K562 (cell line): ENCODE results near the gene JUP. TPM values are rescaled to one million over a fixed set of nuclear protein-coding genes. Genes with fewer than 3 reads are reported as not detected.

Experiments used
- CBX3 ChIP-seq, 2 experiments: IDR thresholded peaks; 1 replicate in 1 of 2; 2 replicates in 1 of 2; pipeline ENCODE4 v1.6.1; 2012; ENCODE audit warnings: inconsistent platforms in 2 of 2, low read length in 2 of 2, borderline replicate concordance in 1 of 2, control low read depth in 1 of 2
- GABPB1 ChIP-seq: sonication (generic); formaldehyde crosslinking; IDR thresholded peaks from 2 replicates; pipeline ENCODE4 v1.8.0; 2022; ENCODE audit warnings: mild to moderate bottlenecking, missing genetic modification reagents
- MAFG ChIP-seq: fragments of 450-650 bp; conservative IDR thresholded peaks from 2 replicates; pipeline ENCODE4 v1.6.1; 2016; ENCODE audit warnings: missing genetic modification characterization, missing compliant biosample characterization
- MBD2 ChIP-seq: sonication (generic); IDR thresholded peaks from 2 replicates; pipeline ENCODE4 v1.6.1; 2016; ENCODE audit warnings: low read depth, borderline replicate concordance
- RBBP5 ChIP-seq: fragments of 200-600 bp; sonication (generic); IDR thresholded peaks from 2 replicates; pipeline ENCODE4 v1.6.1; 2012; ENCODE audit warnings: borderline replicate concordance, mild to moderate bottlenecking, low read length, control low read depth, inconsistent platforms; ENCODE audit not compliant: insufficient read depth, poor library complexity, severe bottlenecking
- RHOXF2B ChIP-seq: fragments of 250-450 bp; sonication (Bioruptor Pico); conservative IDR thresholded peaks from 2 replicates; pipeline ENCODE4 v1.5.1; 2021
- SNRNP70 ChIP-seq: fragments of 200-400 bp; formaldehyde crosslinking; optimal IDR thresholded peaks from 2 replicates; pipeline ENCODE3; 2017; ENCODE audit warnings: low read depth, low read length
- ZKSCAN8 ChIP-seq: fragments of 200-800 bp; sonication (Bioruptor generic); IDR thresholded peaks from 2 replicates; pipeline ENCODE4 v1.6.1; 2016; ENCODE audit warnings: missing genetic modification characterization, missing compliant biosample characterization
- ZNF165 ChIP-seq: fragments of 250-450 bp; sonication (Bioruptor Pico); IDR thresholded peaks from 2 replicates; pipeline ENCODE4 v1.4.0; 2020; ENCODE audit warnings: borderline replicate concordance
- ZNF586 ChIP-seq: fragments of 450-650 bp; formaldehyde crosslinking; conservative IDR thresholded peaks from 2 replicates; pipeline ENCODE4 v1.4.0; 2020; ENCODE audit warnings: mild to moderate bottlenecking, moderate library complexity
- polyA plus RNA-seq, 8 experiments: library from polyadenylated mRNA; depleted of rRNA in 4 of 8; stranded (reverse) in 5 of 8; unstranded in 3 of 8; fragments of >200 nt; fragmentation: Nextera tagmentation in 2 of 8; fragmentation: Illumina TruSeq in 1 of 8; extraction: Ambion mirVana in 2 of 8; extraction: Trizol in 1 of 8; gene quantifications; 2 replicates each; pipeline versions ENCODE4 v1.2.1 to v1.2.3, GENCODE V29; 2011 to 2014; ENCODE audit warnings: inconsistent platforms in 1 of 8, missing spikeins in 1 of 8
- total RNA-seq, 7 experiments: library from RNA; depleted of rRNA in 6 of 7; stranded (reverse); fragments of >200 nt in 6 of 7; fragmentation: Illumina TruSeq in 2 of 7; extraction: Trizol in 2 of 7; gene quantifications; 2 replicates each; pipeline versions ENCODE4 v1.2.1 to v1.2.3, GENCODE V29; 2011 to 2021; ENCODE audit warnings: low replicate concordance in 1 of 7
- TF ChIP-seq, protein P1 (sequence below), 2 experiments: fragments of 200-800 bp in 1 of 2; sonication (Bioruptor generic) in 1 of 2; sonication (generic) in 1 of 2; formaldehyde crosslinking in 1 of 2; IDR thresholded peaks in 1 of 2; conservative IDR thresholded peaks in 1 of 2; 2 replicates each; pipeline versions ENCODE4 v1.5.0 to v1.6.1; 2016 to 2020; ENCODE audit warnings: missing compliant biosample characterization in 1 of 2, missing genetic modification characterization in 1 of 2, missing genetic modification reagents in 1 of 2
- TF ChIP-seq, protein P2 (sequence below): fragments of 450-650 bp; IDR thresholded peaks from one replicate; pipeline ENCODE4 v1.6.1; 2018; ENCODE audit warnings: mild to moderate bottlenecking, moderate library complexity; ENCODE audit not compliant: partially characterized antibody
- TF ChIP-seq, protein P3 (sequence below): fragments of 450-650 bp; formaldehyde crosslinking; IDR thresholded peaks from 2 replicates; pipeline ENCODE4 v1.4.0; 2022; ENCODE audit warnings: missing genetic modification characterization
- TF ChIP-seq, protein P4 (sequence below): fragments of 450-650 bp; IDR thresholded peaks from 2 replicates; pipeline ENCODE4 v1.6.1; 2016; ENCODE audit warnings: borderline replicate concordance
- TF ChIP-seq, protein P5 (sequence below): fragments of 250-450 bp; sonication (Bioruptor Pico); IDR thresholded peaks from 2 replicates; pipeline ENCODE4 v1.5.0; 2021
- TF ChIP-seq, protein P6 (sequence below): fragments of 250-450 bp; sonication (Bioruptor Pico); IDR thresholded peaks from 2 replicates; pipeline ENCODE4 v1.8.0; 2022; ENCODE audit warnings: moderate library complexity, mild to moderate bottlenecking, inconsistent platforms

The JUP gene
- total and polyA plus RNA-seq, 9 of the 15 experiments (the other 6 are each of a cell fraction or from before 2014, with no cell fraction given) = 6.4 to 177 (median 31.2) TPM

DNA sequence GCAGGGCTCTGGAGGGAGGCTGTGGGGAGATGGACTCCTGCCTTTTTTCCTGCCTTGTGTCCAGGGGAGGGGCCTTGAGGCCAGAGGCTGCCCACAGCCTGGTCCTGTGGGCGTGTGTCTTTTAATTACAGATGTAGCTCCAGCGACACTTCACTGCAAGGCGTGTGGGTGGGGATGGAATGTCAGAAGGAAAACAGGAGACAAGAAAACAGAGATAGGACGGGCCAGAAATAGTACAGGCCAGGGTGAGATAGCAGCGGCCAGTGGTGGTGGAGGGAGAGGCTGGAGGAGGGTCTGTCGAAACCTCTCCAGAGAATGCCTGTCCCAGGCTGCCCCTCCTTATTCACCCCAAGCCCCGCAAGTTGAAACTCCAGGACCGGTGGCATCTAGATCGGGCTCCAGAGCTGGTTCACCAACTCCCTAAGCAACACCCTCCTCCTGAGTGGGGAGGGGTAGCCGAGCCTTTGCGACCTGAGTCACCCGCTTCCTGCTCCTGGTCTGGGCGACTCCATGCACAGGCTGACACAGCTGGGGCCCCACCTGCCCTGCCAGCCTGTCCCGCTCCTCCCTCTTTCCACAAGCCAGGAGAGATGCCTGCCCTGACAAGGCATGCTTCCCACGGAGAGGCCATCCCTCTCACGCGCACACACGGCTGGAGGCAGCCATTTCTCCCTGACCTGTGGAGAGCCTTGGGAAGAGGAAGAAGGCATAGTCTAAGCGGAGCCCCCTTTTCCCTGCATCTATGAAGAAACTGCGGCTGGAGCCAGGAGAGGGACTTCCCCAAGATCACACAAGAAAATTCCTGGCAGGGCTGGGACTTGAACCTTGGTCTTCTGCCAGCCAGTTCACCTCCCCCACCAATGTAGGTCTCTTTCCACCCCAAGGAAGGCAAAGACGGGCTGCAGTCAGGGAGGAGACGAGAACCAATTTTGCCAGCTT, 6.6 kb upstream of the JUP start (continued):
- no peak for TF ChIP-seq GABPB1 (CRISPR knock-in tag)
- TF ChIP-seq, protein P1, sequence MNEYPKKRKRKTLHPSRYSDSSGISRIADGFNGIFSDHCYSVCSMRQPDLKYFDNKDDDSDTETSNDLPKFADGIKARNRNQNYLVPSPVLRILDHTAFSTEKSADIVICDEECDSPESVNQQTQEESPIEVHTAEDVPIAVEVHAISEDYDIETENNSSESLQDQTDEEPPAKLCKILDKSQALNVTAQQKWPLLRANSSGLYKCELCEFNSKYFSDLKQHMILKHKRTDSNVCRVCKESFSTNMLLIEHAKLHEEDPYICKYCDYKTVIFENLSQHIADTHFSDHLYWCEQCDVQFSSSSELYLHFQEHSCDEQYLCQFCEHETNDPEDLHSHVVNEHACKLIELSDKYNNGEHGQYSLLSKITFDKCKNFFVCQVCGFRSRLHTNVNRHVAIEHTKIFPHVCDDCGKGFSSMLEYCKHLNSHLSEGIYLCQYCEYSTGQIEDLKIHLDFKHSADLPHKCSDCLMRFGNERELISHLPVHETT (CRISPR knock-in tag; conservative IDR thresholded peaks at IDR 0.05 in 1 of 2, IDR thresholded peaks at IDR 0.05 in 1 of 2) = no peak
- TF ChIP-seq ZNF586 (CRISPR knock-in tag) = no peak
- TF ChIP-seq, protein P2, sequence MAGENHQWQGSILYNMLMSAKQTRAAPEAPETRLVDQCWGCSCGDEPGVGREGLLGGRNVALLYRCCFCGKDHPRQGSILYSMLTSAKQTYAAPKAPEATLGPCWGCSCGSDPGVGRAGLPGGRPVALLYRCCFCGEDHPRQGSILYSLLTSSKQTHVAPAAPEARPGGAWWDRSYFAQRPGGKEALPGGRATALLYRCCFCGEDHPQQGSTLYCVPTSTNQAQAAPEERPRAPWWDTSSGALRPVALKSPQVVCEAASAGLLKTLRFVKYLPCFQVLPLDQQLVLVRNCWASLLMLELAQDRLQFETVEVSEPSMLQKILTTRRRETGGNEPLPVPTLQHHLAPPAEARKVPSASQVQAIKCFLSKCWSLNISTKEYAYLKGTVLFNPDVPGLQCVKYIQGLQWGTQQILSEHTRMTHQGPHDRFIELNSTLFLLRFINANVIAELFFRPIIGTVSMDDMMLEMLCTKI = no peak
- TF ChIP-seq, protein P3, sequence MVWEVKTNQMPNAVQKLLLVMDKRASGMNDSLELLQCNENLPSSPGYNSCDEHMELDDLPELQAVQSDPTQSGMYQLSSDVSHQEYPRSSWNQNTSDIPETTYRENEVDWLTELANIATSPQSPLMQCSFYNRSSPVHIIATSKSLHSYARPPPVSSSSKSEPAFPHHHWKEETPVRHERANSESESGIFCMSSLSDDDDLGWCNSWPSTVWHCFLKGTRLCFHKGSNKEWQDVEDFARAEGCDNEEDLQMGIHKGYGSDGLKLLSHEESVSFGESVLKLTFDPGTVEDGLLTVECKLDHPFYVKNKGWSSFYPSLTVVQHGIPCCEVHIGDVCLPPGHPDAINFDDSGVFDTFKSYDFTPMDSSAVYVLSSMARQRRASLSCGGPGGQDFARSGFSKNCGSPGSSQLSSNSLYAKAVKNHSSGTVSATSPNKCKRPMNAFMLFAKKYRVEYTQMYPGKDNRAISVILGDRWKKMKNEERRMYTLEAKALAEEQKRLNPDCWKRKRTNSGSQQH (CRISPR knock-in tag) = no peak
- no peak for TF ChIP-seq RHOXF2B
- TF ChIP-seq, protein P4, sequence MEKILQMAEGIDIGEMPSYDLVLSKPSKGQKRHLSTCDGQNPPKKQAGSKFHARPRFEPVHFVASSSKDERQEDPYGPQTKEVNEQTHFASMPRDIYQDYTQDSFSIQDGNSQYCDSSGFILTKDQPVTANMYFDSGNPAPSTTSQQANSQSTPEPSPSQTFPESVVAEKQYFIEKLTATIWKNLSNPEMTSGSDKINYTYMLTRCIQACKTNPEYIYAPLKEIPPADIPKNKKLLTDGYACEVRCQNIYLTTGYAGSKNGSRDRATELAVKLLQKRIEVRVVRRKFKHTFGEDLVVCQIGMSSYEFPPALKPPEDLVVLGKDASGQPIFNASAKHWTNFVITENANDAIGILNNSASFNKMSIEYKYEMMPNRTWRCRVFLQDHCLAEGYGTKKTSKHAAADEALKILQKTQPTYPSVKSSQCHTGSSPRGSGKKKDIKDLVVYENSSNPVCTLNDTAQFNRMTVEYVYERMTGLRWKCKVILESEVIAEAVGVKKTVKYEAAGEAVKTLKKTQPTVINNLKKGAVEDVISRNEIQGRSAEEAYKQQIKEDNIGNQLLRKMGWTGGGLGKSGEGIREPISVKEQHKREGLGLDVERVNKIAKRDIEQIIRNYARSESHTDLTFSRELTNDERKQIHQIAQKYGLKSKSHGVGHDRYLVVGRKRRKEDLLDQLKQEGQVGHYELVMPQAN = no peak
- TF ChIP-seq CBX3 (IDR thresholded peaks at IDR 0.05; ENCODE audit: borderline replicate concordance in 1 of 2, low read length in 2 of 2) = no peak
- TF ChIP-seq MAFG (tag) = no peak
- no peak for TF ChIP-seq SNRNP70
- peak; percentile 47 for TF ChIP-seq RBBP5
- TF ChIP-seq, protein P5, sequence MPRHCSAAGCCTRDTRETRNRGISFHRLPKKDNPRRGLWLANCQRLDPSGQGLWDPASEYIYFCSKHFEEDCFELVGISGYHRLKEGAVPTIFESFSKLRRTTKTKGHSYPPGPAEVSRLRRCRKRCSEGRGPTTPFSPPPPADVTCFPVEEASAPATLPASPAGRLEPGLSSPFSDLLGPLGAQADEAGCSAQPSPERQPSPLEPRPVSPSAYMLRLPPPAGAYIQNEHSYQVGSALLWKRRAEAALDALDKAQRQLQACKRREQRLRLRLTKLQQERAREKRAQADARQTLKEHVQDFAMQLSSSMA (CRISPR knock-in tag) = no peak
- TF ChIP-seq ZKSCAN8 (CRISPR knock-in tag) = no peak
- no peak for TF ChIP-seq ZNF165 (CRISPR knock-in tag)
- TF ChIP-seq MBD2 = peak; percentile 52; the same call in 1 of the 2 replicates
- TF ChIP-seq, protein P6, sequence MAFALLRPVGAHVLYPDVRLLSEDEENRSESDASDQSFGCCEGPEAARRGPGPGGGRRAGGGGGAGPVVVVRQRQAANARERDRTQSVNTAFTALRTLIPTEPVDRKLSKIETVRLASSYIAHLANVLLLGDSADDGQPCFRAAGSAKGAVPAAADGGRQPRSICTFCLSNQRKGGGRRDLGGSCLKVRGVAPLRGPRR = 0 out of 2 replicates have a peak, but pooled peaks have one; percentile 25
